ENCODE data around the gene INTS6. TPM values are rescaled to one million over a fixed set of nuclear protein-coding genes. Genes with fewer than 3 reads are reported as not detected.

Gene INTS6
- total RNA-seq, 1 experiment from 2014 or later = 32.3 TPM

- DNase-seq (ENCODE audit: low spot score) = no peak
- in situ Hi-C loops (cut with HindIII; ENCODE audit: low sequenced_read_pairs) = no loop called here
These were observed 4.4 kb upstream of the INTS6 start for GRCh38 chr13:51457086-51457815.

GRCh38 chr13:51456510-51456909 is 3.7 kb upstream of the INTS6 start:
- no peak for DNase-seq (ENCODE audit: low spot score)
- in situ Hi-C loops (cut with HindIII; ENCODE audit: low sequenced_read_pairs) = no loop called here

GRCh38 chr13:51455532-51455931 is 2.7 kb upstream of the INTS6 start:
- in situ Hi-C loops (cut with HindIII; ENCODE audit: low sequenced_read_pairs) = no loop called here
- DNase-seq (ENCODE audit: low spot score) = no peak

GRCh38 chr13:51453959-51454703 is 1.3 kb upstream of the INTS6 start:
- peak; percentile 77 for DNase-seq (ENCODE audit: low spot score)
- in situ Hi-C loops (cut with HindIII; ENCODE audit: low sequenced_read_pairs) = no loop called here

GRCh38 chr13:51453207-51453958 is 547 bp upstream of the INTS6 start:
- in situ Hi-C loops (cut with HindIII; ENCODE audit: low sequenced_read_pairs) = no loop called here
- no peak for DNase-seq (ENCODE audit: low spot score)

GRCh38 chr13:51451467-51452360 is 1.1 kb downstream of the INTS6 start:
- in situ Hi-C loops (cut with HindIII; ENCODE audit: low sequenced_read_pairs) = no loop called here
- peak; percentile 80 for DNase-seq (ENCODE audit: low spot score)

GRCh38 chr13:51451134-51451466 is 1.7 kb downstream of the INTS6 start:
- in situ Hi-C loops (cut with HindIII; ENCODE audit: low sequenced_read_pairs) = no loop called here
- DNase-seq (ENCODE audit: low spot score) = no peak

GRCh38 chr13:51449018-51449417 is 3.8 kb downstream of the INTS6 start:
- in situ Hi-C loops (cut with HindIII; ENCODE audit: low sequenced_read_pairs) = no loop called here
- no peak for DNase-seq (ENCODE audit: low spot score)

GRCh38 chr13:51444922-51445321 is 7.9 kb downstream of the INTS6 start:
- DNase-seq (ENCODE audit: low spot score) = peak; percentile 45
- in situ Hi-C loops (cut with HindIII; ENCODE audit: low sequenced_read_pairs) = no loop called here

- in situ Hi-C loops (cut with HindIII; ENCODE audit: low sequenced_read_pairs) = no loop called here
- DNase-seq (ENCODE audit: low spot score) = no peak
These were observed 12.5 kb downstream of the INTS6 start for GRCh38 chr13:51440381-51440780.

- no peak for DNase-seq (ENCODE audit: low spot score)
- in situ Hi-C loops (cut with HindIII; ENCODE audit: low sequenced_read_pairs) = no loop called here
These were observed 15.2 kb downstream of the INTS6 start for GRCh38 chr13:51437550-51438127.

- in situ Hi-C loops (cut with HindIII; ENCODE audit: low sequenced_read_pairs) = no loop called here
- peak; percentile 28 for DNase-seq (ENCODE audit: low spot score)
These were observed 17.7 kb downstream of the INTS6 start for GRCh38 chr13:51435002-51435578.

- no peak for DNase-seq (ENCODE audit: low spot score)
- in situ Hi-C loops (cut with HindIII; ENCODE audit: low sequenced_read_pairs) = no loop called here
These were observed 20.3 kb downstream of the INTS6 start for GRCh38 chr13:51432576-51432975.

- no peak for DNase-seq (ENCODE audit: low spot score)
- in situ Hi-C loops (cut with HindIII; ENCODE audit: low sequenced_read_pairs) = no loop called here
These were observed 25.9 kb downstream of the INTS6 start for GRCh38 chr13:51426982-51427381.

- in situ Hi-C loops (cut with HindIII; ENCODE audit: low sequenced_read_pairs) = no loop called here
- no peak for DNase-seq (ENCODE audit: low spot score)
These were observed 27.3 kb downstream of the INTS6 start for GRCh38 chr13:51425410-51426042.

GRCh38 chr13:51423766-51424165 is 29.1 kb downstream of the INTS6 start:
- in situ Hi-C loops (cut with HindIII; ENCODE audit: low sequenced_read_pairs) = no loop called here
- no peak for DNase-seq (ENCODE audit: low spot score)

GRCh38 chr13:51422484-51422883 is 30.4 kb downstream of the INTS6 start:
- in situ Hi-C loops (cut with HindIII; ENCODE audit: low sequenced_read_pairs) = no loop called here
- no peak for DNase-seq (ENCODE audit: low spot score)

Measured in G401 (cell line).